GM21447 (cell line): ENCODE measurements around the gene CHD5.
"Not testable (repeated sequence)": the region's sequence is repeated elsewhere in the genome, so short reads cannot be mapped to it uniquely, and the experiment has no call there.

Source experiments
- ATAC-seq: cut with Tn5 transposase; IDR thresholded peaks from one replicate; pipeline ENCODE4 v1.9.1; 2021; ENCODE audit not compliant: unreplicated experiment

The CHD5 gene

DNA sequence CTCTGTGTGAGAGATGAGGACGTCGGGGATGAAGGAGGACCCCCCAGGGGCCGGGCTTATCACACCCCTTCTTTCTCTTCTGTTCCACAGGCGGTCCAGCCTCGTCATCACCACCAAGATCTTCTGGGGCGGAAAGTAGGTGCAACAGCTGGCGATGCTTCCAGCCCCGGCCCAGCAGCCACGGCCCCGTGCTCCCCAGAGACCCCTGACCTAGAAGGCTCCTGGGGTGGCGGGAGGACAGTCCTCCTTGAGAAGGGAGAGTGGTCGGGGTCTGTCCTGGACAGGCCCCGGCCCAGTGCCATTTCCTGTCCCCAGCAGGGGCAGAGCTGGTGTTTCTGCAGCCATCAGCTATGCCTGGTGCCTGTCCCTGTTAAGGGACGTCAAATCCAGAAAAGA is 92.7 kb downstream of the CHD5 start:
- no peak for ATAC-seq

DNA sequence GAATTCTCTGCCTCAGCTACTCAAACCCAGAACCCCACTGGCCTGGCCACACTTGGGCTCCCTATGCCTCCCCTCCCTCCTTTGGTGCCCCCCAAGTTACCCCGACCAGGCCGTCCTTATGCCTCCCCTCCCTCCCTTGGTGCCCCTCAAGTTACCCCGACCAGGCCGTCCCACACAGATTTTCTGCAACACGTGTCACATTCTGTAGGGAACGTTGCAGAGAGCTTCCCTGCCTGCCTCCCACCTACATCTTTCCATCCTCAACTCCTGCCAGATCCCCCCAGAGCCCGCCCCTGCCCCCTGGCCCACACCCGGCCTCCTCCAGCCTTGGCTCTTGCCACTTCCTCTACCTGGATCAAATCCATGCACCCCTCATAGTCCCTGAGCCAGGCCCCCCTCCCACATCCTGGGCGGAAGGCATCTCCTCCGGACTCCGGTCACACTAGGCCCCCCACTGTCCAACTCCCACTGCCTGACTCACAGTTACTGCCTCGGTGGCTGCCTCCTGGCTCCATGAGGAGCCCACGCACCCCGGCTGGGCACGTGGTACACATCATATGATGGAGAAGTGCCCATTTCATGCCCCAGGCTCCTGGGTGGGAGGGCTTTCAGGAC is 93.3 kb downstream of the CHD5 start:
- ATAC-seq: no peak

- ATAC-seq: no peak
Measured at GRCh38 chr1:6086358-6086757, 93.8 kb downstream of the CHD5 start.

- ATAC-seq: no peak
Measured at GRCh38 chr1:6085666-6086065, 94.5 kb downstream of the CHD5 start.

GRCh38 chr1:6084781-6085495 is 95.2 kb downstream of the CHD5 start:
- no peak for ATAC-seq

GRCh38 chr1:6083801-6084446 is 96.2 kb downstream of the CHD5 start:
- ATAC-seq: no peak

GRCh38 chr1:6083385-6083784 is 96.7 kb downstream of the CHD5 start:
- ATAC-seq: no peak

DNA sequence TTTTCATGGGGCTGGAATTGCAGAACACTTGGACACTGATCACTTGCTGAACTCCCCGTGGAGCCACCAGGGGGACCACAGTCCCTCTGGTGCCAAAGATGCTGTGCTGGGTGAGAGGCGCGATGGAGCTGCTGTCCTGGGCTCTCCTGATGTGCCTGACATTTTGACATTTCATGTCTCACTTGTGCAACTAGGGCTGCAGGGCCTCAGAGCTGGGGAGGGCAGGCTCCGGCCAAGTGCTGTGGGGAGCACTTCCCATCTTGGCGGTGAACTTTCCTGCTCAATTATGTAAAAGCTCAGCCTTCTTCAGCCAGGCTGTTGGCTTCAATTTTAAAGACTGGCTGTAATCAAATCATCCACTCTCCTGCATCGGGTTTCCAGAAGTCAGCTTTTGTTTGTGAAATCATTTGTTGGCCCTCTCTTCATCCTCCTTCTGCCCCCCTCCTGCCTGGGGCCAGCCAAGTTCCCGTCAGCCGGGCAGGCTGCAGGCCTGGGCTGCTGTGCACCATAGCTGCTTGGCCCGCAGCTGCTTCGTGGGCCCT is 97.6 kb downstream of the CHD5 start:
- ATAC-seq: no peak

- no peak for ATAC-seq
Measured at GRCh38 chr1:6081901-6082300, 98.2 kb downstream of the CHD5 start.

- no peak for ATAC-seq
Measured at GRCh38 chr1:6080469-6080868, 99.7 kb downstream of the CHD5 start.

- ATAC-seq: no peak
Measured at GRCh38 chr1:6077919-6078318, 102.2 kb downstream of the CHD5 start.

GRCh38 chr1:6077506-6077905 is 102.6 kb downstream of the CHD5 start:
- no peak for ATAC-seq

- ATAC-seq: not testable (repeated sequence)
Measured at GRCh38 chr1:6077061-6077460, 103.1 kb downstream of the CHD5 start.

DNA sequence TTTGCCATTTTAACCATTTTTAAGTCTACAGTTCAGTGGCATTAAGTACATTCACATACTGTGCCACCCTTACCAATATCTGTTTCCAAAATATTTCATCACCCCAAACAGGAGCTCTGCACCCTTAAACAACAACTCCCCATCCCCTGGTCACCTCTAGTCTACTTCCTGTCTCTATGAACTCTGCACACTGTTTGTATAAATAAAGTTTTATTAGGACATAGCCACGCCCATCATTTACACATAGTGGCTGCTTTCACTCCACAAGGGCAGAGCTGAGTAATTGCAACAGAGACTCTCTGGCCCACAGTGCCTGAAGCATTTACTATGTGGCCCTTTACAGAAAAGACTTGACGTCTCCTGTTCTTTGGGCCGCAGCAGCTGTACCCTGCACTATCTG is 104.4 kb downstream of the CHD5 start:
- ATAC-seq: no peak

DNA sequence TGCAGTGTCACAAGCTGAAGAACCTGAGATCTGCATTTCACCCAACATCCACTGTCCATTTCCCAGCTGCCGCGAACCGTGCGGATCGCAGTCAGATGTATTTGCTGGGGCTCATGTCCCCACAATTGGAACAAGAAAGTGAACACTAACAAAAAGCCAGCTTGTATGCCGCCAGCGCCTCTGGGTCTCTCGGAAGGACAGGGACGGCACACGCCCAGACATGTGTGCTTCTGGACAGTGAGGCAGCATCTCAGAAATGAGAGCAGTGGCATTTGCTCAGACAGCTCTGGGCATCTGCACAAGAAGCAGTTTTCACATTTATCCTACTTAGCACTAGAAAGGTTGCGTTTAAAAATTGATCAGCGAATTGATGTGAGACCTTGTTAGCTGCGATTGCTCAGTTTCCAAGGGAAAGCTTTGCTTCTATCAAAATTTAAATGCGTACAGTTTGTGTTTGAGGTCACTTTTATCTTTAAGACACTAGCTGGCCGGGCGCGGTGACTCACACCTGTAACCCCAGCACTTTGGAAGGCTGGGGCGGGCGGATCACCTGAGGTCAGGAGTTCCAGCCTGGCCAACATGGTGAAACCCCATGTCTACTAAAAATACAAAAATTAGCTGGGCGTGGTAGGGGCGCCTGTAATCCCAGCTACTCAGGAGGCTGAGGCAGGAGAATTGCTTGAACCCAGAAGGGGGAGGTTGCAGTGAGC is 105.8 kb downstream of the CHD5 start:
- no peak for ATAC-seq

GRCh38 chr1:6073480-6074053 is 106.6 kb downstream of the CHD5 start:
- no peak for ATAC-seq

DNA sequence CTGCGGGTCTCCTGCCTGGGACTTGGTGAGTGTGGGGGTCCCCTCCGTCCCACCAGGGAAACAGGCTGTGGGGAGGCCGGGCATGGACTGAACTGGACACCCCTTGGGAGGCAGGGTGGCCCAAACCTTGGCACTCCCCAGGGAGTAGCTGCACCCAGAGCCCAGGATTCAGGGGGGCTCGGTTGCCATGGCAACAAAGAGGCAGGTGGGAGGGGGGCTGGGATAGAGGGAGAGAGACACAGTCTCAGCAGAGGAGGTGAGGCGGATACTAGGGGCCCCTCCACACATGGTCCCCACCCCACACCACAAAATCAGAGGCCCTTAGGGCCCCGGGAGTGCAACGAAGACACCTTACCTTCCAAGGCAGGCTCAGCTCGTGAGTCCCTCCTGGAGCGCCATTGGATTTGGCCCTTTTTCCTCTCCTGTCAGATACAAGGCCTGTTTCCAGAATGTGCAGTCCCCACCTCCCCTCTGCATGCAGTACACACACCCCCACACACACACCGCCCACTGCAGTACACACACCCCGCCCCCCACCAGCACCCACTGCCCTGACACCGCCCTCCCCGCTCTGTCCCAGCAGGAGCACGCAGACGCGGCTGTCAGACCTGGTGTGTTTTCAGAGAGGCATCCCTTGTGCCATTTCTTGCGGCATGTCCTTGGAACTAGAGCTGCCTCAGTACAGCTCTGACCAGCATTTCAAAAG is 107.2 kb downstream of the CHD5 start:
- no peak for ATAC-seq

- ATAC-seq: no peak
Measured at GRCh38 chr1:6071219-6071618, 108.9 kb downstream of the CHD5 start.

DNA sequence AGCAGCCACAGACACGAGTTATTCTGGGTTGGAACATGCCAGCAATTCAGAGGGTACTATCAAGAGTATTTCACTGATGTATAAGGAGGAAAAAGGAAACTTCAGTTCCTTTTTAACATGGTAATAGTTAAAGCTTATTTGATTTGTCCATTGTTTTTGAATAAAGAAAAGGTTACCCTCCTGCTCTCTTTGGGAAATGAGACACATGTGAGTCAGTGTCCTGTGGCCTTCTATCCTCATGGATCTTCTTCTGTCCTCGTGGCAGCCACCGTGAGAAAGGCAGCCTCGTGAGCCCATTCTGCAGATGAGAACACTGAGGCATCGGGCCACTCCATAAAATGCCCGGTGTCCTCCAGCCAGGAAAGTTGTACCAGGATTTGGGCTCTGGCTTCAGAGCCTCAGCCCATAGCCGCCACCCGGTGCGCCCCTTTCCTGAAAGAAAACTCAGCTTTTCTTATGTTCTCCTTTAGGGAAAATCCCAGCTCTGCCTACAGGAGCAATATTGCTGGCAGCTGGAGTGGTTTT is 109.6 kb downstream of the CHD5 start:
- no peak for ATAC-seq

GRCh38 chr1:6069573-6069972 is 110.5 kb downstream of the CHD5 start:
- no peak for ATAC-seq
